Sigmoid colon (tissue), 4 donors: ENCODE measurements around the gene PPP2R5E.

Source experiments
- EP300 ChIP-seq, 4 donors: sonication (generic); formaldehyde crosslinking; IDR thresholded peaks; one replicate each; pipeline ENCODE4 v1.6.1; 2017; ENCODE audit warnings: antibody characterized with exemption in 4 of 4
- POLR2A ChIP-seq, 2 donors: fragments of 450-650 bp; IDR thresholded peaks; one replicate each; pipeline ENCODE4 v1.6.1; 2016; ENCODE audit warnings: antibody characterized with exemption in 2 of 2, mild to moderate bottlenecking in 2 of 2, moderate library complexity in 2 of 2
- TF ChIP-seq, protein P1 (sequence below), 4 experiments: fragments of 450-650 bp in 3 of 4; fragments of 200-600 bp in 1 of 4; IDR thresholded peaks; one replicate each; pipeline ENCODE4 v1.5.1; 2016 to 2019; ENCODE audit warnings: antibody characterized with exemption in 4 of 4, mild to moderate bottlenecking in 3 of 4, moderate library complexity in 2 of 4

DNA sequence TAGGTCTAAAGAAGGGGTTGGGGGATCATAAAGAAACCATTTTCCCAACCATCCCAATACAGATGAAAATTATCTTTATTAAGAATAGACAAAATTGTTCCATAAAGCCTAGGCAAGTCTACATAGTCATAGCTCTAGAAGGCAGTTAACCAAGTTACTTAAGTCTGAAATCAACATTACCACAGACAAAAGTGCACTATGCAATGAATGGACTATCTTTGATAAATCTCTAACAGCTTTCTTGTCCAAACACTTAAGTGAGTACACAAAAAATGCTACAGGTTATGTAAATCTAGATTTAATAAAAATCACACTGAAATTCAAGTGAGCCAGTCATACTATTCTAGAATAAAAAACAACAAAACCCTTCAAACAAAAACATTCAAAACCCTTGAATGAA is 137.5 kb downstream of the PPP2R5E start:
- TF ChIP-seq, protein P1, sequence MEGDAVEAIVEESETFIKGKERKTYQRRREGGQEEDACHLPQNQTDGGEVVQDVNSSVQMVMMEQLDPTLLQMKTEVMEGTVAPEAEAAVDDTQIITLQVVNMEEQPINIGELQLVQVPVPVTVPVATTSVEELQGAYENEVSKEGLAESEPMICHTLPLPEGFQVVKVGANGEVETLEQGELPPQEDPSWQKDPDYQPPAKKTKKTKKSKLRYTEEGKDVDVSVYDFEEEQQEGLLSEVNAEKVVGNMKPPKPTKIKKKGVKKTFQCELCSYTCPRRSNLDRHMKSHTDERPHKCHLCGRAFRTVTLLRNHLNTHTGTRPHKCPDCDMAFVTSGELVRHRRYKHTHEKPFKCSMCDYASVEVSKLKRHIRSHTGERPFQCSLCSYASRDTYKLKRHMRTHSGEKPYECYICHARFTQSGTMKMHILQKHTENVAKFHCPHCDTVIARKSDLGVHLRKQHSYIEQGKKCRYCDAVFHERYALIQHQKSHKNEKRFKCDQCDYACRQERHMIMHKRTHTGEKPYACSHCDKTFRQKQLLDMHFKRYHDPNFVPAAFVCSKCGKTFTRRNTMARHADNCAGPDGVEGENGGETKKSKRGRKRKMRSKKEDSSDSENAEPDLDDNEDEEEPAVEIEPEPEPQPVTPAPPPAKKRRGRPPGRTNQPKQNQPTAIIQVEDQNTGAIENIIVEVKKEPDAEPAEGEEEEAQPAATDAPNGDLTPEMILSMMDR (IDR thresholded peaks at IDR 0.05), result no peak
- TF ChIP-seq POLR2A (IDR thresholded peaks at IDR 0.05) (no peak), EP300 (IDR thresholded peaks at IDR 0.05) (no peak)
